COLO829 (cell line): ENCODE results near the gene BUD23.
A peak's percentile ranks its signal among the peaks of the same experiment; 100 is the strongest.
"Not testable (repeated sequence)": the region's sequence is repeated elsewhere in the genome, so short reads cannot be mapped to it uniquely, and the experiment has no call there.

Experiments used
- DNase-seq: peaks from one replicate; pipeline ENCODE4 v3.0.0; 2012; ENCODE audit warnings: low spot score

BUD23 gene

GRCh38 chr7:73719806-73720169 is 36.4 kb downstream of the BUD23 start:
- no peak for DNase-seq

- not testable (repeated sequence) for DNase-seq
Measured at GRCh38 chr7:73720443-73720842, 37.0 kb downstream of the BUD23 start.

GRCh38 chr7:73721377-73721817 is 38.0 kb downstream of the BUD23 start:
- no peak for DNase-seq

- DNase-seq: not testable (repeated sequence)
Measured at GRCh38 chr7:73722182-73722581, 38.8 kb downstream of the BUD23 start.

- no peak for DNase-seq
Measured at GRCh38 chr7:73722785-73723184, 39.4 kb downstream of the BUD23 start.

GRCh38 chr7:73723813-73724212 is 40.4 kb downstream of the BUD23 start:
- DNase-seq: no peak

GRCh38 chr7:73726083-73726466 is 42.7 kb downstream of the BUD23 start:
- no peak for DNase-seq

- DNase-seq: no peak
Measured at GRCh38 chr7:73727952-73728351, 44.6 kb downstream of the BUD23 start.

GRCh38 chr7:73728551-73728950 is 45.2 kb downstream of the BUD23 start:
- no peak for DNase-seq

GRCh38 chr7:73730485-73730884 is 47.1 kb downstream of the BUD23 start:
- DNase-seq: no peak

- DNase-seq: no peak
Measured at GRCh38 chr7:73732397-73732796, 49.0 kb downstream of the BUD23 start.

- peak; percentile 84 for DNase-seq
Measured at GRCh38 chr7:73734619-73735527, 51.5 kb downstream of the BUD23 start.

- DNase-seq: no peak
Measured at GRCh38 chr7:73735528-73735905, 52.1 kb downstream of the BUD23 start.

- DNase-seq: no peak
Measured at GRCh38 chr7:73736885-73737284, 53.5 kb downstream of the BUD23 start.

GRCh38 chr7:73737491-73738219 is 54.3 kb downstream of the BUD23 start:
- no peak for DNase-seq

GRCh38 chr7:73738220-73738611 is 54.8 kb downstream of the BUD23 start:
- DNase-seq: peak; percentile 92

- DNase-seq: peak; percentile 100
Measured at GRCh38 chr7:73738612-73739386, 55.4 kb downstream of the BUD23 start, which contains the start of gene ABHD11. Gene ABHD11, minus strand, starts transcription at chr7:73738802. Its CDS starts 32 bp downstream, at chr7:73738770.

GRCh38 chr7:73739387-73739767 is 56.0 kb downstream of the BUD23 start:
- DNase-seq: no peak

GRCh38 chr7:73740212-73740611 is 56.8 kb downstream of the BUD23 start:
- no peak for DNase-seq

GRCh38 chr7:73740771-73741170 is 57.4 kb downstream of the BUD23 start:
- DNase-seq: no peak

- DNase-seq: no peak
Measured at GRCh38 chr7:73741600-73741999, 58.2 kb downstream of the BUD23 start.

GRCh38 chr7:73742338-73742752 is 58.9 kb downstream of the BUD23 start:
- DNase-seq: no peak
